HG03139 (cell line): ENCODE data around the gene MUC20.
"Not testable (repeated sequence)": the region's sequence is repeated elsewhere in the genome, so short reads cannot be mapped to it uniquely, and the experiment has no call there.

ENCODE experiments used
- ATAC-seq: cut with Tn5 transposase; IDR thresholded peaks from one replicate; pipeline ENCODE4 v1.9.1; 2021; ENCODE audit not compliant: unreplicated experiment

MUC20 gene

GRCh38 chr3:195709676-195710085, 11.1 kb upstream of the MUC20 start:
- no peak for ATAC-seq

GRCh38 chr3:195710126-195710905, 10.5 kb upstream of the MUC20 start:
- ATAC-seq, result not testable (repeated sequence)

- not testable (repeated sequence) for ATAC-seq
These were observed 9.5 kb upstream of the MUC20 start for GRCh38 chr3:195711091-195711812.

- no peak for ATAC-seq
These were observed 8.8 kb upstream of the MUC20 start for GRCh38 chr3:195711813-195712534.

- not testable (repeated sequence) for ATAC-seq
These were observed 8.3 kb upstream of the MUC20 start for GRCh38 chr3:195712535-195712910.

GRCh38 chr3:195713150-195713549, 7.6 kb upstream of the MUC20 start:
- not testable (repeated sequence) for ATAC-seq

- no peak for ATAC-seq
These were observed 6.3 kb upstream of the MUC20 start for GRCh38 chr3:195714380-195715011.

- no peak for ATAC-seq
These were observed 5.6 kb upstream of the MUC20 start for GRCh38 chr3:195715134-195715533.

GRCh38 chr3:195715583-195716266, 5.1 kb upstream of the MUC20 start:
- ATAC-seq, result no peak

- no peak for ATAC-seq
These were observed 3.4 kb upstream of the MUC20 start for GRCh38 chr3:195717416-195717815.

GRCh38 chr3:195717852-195718476, 2.8 kb upstream of the MUC20 start:
- no peak for ATAC-seq

GRCh38 chr3:195718477-195718984, 2.2 kb upstream of the MUC20 start:
- ATAC-seq, result no peak

- ATAC-seq, result not testable (repeated sequence)
These were observed 1.1 kb upstream of the MUC20 start for GRCh38 chr3:195719514-195720254.

GRCh38 chr3:195722139-195722995, 1.6 kb downstream of the MUC20 start:
- ATAC-seq, result not testable (repeated sequence)

GRCh38 chr3:195722996-195723345, 2.2 kb downstream of the MUC20 start:
- not testable (repeated sequence) for ATAC-seq

- ATAC-seq, result not testable (repeated sequence)
These were observed 3.6 kb downstream of the MUC20 start for GRCh38 chr3:195724363-195724762.

- not testable (repeated sequence) for ATAC-seq
These were observed 5.3 kb downstream of the MUC20 start for GRCh38 chr3:195725916-195726740.
